GM12801 (cell line): Measurements from ENCODE around the gene TANGO6.

ENCODE experiments used
- TF ChIP-seq, protein P1 (sequence below): IDR thresholded peaks from one replicate; pipeline ENCODE4 v1.5.1; 2011; ENCODE audit warnings: control low read depth; ENCODE audit not compliant: insufficient read length; ENCODE audit errors: extremely low read depth

Gene TANGO6

DNA sequence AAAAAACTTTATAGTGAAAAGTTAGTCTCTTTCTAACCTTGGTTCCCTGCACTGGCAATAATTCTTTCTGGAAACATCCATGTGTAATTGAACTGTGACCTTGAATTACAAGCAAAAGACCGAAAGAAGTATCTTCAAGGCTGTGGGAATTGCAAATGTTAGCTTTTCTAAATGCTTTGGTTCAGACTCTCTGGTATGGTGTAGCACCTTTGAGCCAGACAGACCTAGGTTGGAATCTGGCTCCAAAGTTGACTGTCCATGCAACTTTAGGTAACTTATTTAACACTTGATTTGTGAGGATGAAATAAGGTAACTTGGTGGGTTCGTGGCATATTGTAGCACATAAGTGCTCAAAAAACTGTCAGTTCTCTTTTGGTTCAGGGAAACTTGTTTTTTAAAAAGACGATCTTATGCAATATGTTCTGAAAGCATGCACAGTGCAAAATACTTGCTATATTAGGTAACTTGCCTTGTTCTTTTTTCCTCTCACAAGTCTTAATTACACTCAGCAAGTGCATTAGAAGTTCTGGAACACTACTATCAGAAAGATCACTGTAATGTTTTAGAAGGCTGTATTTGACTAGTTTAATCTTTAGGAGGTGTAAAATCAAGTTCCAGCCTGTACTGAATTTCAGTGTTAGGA, 46.3 kb downstream of the TANGO6 start:
- TF ChIP-seq, protein P1, sequence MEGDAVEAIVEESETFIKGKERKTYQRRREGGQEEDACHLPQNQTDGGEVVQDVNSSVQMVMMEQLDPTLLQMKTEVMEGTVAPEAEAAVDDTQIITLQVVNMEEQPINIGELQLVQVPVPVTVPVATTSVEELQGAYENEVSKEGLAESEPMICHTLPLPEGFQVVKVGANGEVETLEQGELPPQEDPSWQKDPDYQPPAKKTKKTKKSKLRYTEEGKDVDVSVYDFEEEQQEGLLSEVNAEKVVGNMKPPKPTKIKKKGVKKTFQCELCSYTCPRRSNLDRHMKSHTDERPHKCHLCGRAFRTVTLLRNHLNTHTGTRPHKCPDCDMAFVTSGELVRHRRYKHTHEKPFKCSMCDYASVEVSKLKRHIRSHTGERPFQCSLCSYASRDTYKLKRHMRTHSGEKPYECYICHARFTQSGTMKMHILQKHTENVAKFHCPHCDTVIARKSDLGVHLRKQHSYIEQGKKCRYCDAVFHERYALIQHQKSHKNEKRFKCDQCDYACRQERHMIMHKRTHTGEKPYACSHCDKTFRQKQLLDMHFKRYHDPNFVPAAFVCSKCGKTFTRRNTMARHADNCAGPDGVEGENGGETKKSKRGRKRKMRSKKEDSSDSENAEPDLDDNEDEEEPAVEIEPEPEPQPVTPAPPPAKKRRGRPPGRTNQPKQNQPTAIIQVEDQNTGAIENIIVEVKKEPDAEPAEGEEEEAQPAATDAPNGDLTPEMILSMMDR, result no peak

DNA sequence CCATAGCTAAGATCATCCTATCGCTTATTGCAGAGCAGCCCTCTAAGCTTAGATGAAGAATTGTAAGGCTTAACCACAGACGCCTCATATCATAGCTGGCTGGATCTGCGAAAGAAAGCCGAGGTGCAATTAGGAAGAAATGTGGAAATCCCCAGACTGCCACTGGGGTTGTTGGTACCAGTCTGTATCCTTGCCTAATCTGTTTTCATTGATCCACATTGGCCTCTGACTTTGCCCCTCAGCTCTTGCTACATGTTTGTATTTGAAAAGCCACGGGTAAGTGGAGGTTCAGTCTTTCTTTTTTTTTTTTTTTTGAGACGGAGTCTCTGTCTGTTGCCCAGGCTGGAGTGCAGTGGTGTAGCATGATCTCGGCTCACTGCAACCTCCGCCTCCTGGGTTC, 48.9 kb downstream of the TANGO6 start:
- TF ChIP-seq, protein P1, result no peak

DNA sequence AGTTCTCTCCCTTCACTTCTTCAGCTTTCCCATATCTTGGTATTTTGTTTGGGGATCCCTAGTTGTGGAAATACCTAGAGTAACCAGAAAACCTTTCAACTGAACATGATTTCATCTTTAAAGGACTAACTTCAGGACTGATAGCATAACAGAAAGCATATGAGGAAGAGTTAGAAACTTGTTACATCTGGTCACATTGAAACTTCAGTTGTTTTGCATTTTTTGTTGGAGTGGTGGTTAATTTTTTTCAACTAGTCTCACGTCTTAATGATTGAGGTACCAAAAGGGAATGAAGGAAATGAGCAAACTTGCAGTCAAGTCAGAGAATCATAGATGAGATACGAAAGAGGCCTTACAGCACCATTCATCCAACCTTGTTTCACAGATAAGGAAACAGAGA, 49.6 kb downstream of the TANGO6 start:
- TF ChIP-seq, protein P1, result no peak

DNA sequence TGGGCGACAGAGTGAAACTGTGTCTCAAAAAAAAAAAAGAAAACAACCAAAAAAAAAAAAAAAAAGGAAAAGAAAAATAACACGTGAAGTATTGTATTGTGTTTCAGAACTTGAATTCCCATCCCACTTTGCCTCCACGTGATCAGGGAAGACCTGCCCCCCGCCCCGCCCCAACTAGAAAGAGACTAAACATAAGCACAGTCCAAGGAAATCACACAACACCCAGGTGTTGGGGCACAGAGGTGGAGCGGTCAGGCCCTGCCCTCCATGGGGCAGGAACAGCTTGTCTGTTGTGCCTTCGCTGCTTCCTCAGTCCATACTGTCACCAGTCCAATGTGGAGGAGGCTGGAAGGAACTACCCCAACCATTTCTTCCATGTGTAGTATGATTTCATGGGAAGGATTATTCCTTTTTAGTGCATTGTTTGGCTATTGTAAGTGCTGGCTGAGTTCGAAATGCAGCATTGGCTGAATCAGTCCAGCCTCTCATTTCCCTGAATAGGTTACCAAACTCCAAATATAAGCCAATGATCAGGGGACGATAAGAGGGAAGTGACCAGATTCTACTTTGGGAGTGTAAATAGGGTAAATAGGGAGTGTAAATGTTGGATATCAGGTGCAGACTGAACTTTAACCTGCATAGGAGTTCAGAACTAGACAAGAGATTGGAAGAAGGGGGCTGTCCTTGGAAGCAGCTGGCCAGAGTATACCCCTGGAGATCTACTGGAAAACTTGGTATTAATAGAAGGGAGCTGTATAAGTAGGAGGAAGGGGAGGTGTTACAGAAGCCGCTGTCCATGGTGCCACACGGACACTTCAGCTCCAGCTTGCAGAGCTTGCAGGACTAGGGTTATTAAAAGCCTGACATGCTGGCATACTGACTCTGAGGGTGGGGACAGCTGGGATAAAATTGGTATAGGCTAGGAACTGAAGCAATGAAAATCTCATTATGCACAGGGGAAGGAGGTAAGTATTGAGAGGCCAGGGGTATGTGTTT, 50.7 kb downstream of the TANGO6 start:
- TF ChIP-seq, protein P1, result no peak

DNA sequence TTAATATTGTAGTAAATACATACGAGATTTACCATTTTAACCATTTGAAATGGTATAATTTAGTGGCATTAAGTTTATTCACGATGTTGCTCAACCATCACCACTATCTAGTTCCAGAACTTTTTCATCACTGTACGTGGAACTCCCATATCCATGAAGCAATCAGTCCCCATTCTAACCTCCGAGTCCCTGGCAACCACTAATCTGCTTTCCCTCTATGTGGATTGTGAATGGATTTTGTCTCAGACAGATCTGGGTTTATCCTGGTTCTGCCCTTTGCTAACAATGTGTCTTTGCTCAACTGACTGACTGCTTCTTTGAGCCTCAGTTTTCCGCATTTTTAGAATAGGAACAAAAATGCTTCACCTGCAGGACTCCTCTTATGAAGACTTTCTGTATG, 51.4 kb downstream of the TANGO6 start:
- TF ChIP-seq, protein P1, result no peak

DNA sequence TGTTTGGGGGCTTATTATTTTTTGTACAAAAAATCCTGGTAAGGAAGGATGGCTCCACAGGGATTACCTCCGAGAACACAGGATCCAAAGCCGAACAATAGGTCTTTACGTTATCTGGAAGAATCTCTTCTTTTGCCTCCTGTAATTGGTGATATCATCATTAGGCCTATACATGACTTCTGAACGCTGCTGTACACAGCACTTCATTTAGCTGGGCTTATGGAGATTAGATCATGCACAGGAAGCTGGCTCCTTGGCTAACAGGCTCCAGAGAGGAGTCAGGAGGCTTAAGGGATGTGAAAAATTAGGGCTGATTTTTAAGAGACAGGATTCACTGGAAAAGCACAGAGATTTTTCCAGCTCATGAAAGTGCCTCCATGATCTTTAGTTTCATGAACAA, 54.7 kb downstream of the TANGO6 start:
- TF ChIP-seq, protein P1, result no peak

DNA sequence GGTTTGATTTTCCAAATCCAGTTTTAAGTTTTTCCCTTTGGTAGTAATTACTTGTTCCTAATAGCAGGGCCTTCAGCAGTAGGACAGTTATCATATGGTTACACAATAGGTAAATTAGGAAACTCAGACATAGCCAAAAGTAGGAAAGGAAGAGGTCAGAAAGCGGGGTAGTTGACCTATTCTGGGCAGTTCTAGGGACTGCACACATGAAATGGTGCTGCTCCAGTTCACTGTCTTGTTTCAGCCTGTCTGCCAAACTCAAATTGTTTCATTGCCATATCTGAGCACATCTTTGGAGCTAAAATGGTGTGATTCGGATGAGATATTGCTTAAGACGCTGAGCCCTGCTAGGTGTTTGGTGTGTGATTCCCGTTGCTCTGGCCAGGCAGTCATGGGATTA, 56.7 kb downstream of the TANGO6 start:
- TF ChIP-seq, protein P1, result no peak
